ENCODE measurements around the gene FLNB. TPM values are rescaled to one million over a fixed set of nuclear protein-coding genes. Genes with fewer than 3 reads are reported as not detected.
A peak's percentile ranks its signal among the peaks of the same experiment; 100 is the strongest.

Gene FLNB
- total RNA-seq, 1 experiment from 2014 or later = 83.4 TPM

DNA sequence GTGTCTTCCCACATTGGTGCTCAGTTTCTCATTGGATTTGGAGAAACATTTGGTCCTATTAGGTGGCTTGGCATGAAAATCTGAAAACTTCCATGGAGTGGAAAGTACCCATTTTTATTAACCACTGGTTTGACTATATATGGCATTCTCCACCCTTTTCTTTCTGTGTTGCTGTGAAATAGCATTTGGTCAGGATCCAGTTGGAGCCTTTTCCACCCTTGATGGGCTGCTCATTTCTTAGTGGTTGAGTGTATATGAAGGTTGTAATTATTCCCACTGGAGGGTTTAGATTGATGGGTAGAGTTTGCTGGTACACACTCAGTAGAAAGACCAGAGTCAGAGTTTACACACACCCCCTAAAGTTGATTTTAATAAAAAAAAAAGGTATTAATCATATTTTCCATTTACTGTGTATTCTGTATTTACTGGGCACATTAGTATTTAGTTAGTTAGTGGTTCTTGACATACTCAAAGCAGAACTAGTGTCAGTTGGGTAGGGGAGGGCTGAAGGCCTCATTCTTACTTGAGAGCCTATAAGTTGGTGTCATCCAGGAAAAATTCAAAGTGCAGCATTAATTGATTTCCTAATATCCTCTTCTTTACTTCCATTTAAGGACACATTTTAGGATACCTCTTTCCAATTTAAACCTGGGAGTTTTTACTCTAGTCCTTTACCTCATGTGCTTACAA, 69.5 kb downstream of the FLNB start:
- peaks cover 12 to 43% (median 34%) of the 10 kb centered on the region in 3 experiments; a peak in 6 of 7 replicates for H3K36me3 Mint-ChIP-seq (ENCODE audit: insufficient read depth in 1 of 3, low read depth in 3 of 3)
- Histone ChIP-seq H2BK15ac (ENCODE audit: low read depth, low read length) (no peak overlapping the region), H3K23ac (ENCODE audit: insufficient read length, low read depth, low read length) (no peak overlapping the region), H2AK5ac (ENCODE audit: insufficient read length, low read length) (no peak overlapping the region), H3K23me2 (ENCODE audit: insufficient read length, low read depth, low read length, poor library complexity, severe bottlenecking) (no peaks in the 10 kb centered on the region), H2BK5ac (ENCODE audit: insufficient read length, low read length) (no peak overlapping the region), H3K9me3 (ENCODE audit: control insufficient read depth, low read depth, low read length) (no peaks in the 10 kb centered on the region), H3K14ac (ENCODE audit: insufficient read depth, low read length) (no peak overlapping the region), H3K27me3 (ENCODE audit: insufficient read depth, low read length) (no peaks in the 10 kb centered on the region), H3K4me2 (ENCODE audit: insufficient read depth, insufficient read length, low read length) (no peak overlapping the region), H4K91ac (ENCODE audit: insufficient read length, low read depth, low read length) (no peak overlapping the region), H2AFZ (ENCODE audit: low read length) (no peak overlapping the region), H3K79me1 (ENCODE audit: insufficient read depth, low read depth, low read length, poor library complexity, severe bottlenecking) (peaks cover 8% of the 10 kb centered on the region), H3K56ac (ENCODE audit: insufficient read length, low read depth, low read length) (no peak overlapping the region), H4K20me1 (ENCODE audit: control insufficient read depth, insufficient read depth, insufficient read length) (no peaks in the 10 kb centered on the region), H3K79me2 (ENCODE audit: insufficient read depth, low read length) (no peaks in the 10 kb centered on the region), H2BK120ac (ENCODE audit: low read depth, low read length, poor library complexity, severe bottlenecking) (no peak overlapping the region), H2BK12ac (ENCODE audit: insufficient read length, low read depth, low read length) (no peak overlapping the region), H3K4me1 (ENCODE audit: insufficient read depth, low read length) (peaks cover 3% of the 10 kb centered on the region; the same call in 1 of the 2 replicates), H3T11ph (ENCODE audit: low read length) (no peak overlapping the region), H3K9ac (ENCODE audit: extremely low read depth, insufficient read length, low read length) (no peak overlapping the region), H4K8ac (replicated peaks; ENCODE audit: insufficient read length, low read depth, low read length) (no peak overlapping the region), H3K4ac (ENCODE audit: low read depth, low read length) (no peak overlapping the region), H3K18ac (ENCODE audit: insufficient read length, low read depth, low read length) (no peak overlapping the region), H3K27ac (ENCODE audit: insufficient read length, low read depth, low read length) (no peak overlapping the region), H2BK20ac (ENCODE audit: low read depth, low read length, poor library complexity, severe bottlenecking) (no peak overlapping the region), H4K5ac (ENCODE audit: insufficient read length, low read depth, low read length) (no peak overlapping the region)
- peaks cover 7 to 14% of the 10 kb centered on the region in 2 experiments; a peak in 3 of 4 replicates for H3K4me1 Mint-ChIP-seq
- H3K27ac Mint-ChIP-seq = 0 out of 7 replicates have a peak overlapping the region, but pooled peaks of 1 of the 3 experiments have one; percentile 16
- TF ChIP-seq, protein P1, sequence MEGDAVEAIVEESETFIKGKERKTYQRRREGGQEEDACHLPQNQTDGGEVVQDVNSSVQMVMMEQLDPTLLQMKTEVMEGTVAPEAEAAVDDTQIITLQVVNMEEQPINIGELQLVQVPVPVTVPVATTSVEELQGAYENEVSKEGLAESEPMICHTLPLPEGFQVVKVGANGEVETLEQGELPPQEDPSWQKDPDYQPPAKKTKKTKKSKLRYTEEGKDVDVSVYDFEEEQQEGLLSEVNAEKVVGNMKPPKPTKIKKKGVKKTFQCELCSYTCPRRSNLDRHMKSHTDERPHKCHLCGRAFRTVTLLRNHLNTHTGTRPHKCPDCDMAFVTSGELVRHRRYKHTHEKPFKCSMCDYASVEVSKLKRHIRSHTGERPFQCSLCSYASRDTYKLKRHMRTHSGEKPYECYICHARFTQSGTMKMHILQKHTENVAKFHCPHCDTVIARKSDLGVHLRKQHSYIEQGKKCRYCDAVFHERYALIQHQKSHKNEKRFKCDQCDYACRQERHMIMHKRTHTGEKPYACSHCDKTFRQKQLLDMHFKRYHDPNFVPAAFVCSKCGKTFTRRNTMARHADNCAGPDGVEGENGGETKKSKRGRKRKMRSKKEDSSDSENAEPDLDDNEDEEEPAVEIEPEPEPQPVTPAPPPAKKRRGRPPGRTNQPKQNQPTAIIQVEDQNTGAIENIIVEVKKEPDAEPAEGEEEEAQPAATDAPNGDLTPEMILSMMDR (conservative IDR thresholded peaks at IDR 0.05) = no peak
- H3K27me3 Mint-ChIP-seq (ENCODE audit: low read depth) = no peaks in the 10 kb centered on the region
- H3K9me3 Mint-ChIP-seq = no peaks in the 10 kb centered on the region
- no peak overlapping the region for H3K4me3 Mint-ChIP-seq
- DNase-seq = no peak

Measured in H9 (cell line).